HCT116 (cell line): ENCODE results near the gene OR5C1. TPM values are rescaled to one million over a fixed set of nuclear protein-coding genes. Genes with fewer than 3 reads are reported as not detected.

Experiments
- ATAC-seq: fragments of 200-7000 bp; cut with Tn5 transposase; 2 replicates; pipeline ENCODE4 v1.9.1; 2020; ENCODE audit warnings: mild to moderate bottlenecking, moderate library complexity
- BruUV-seq: library from RNA; stranded (reverse); fragments of 400-500 nt; replicated peaks from 2 replicates; lab custom pipeline; 2021; lab: Mats Ljungman, UMichigan
- CTCF ChIA-PET: fragments of 300-600 bp; sonication (Branson Sonifier 250); formaldehyde crosslinking; loops from one replicate; lab custom pipeline; 2021; ENCODE audit warnings: antibody characterized with exemption; lab: Charles Lee
- POLR2A ChIA-PET: fragments of 300-600, 350-600 bp; sonication (Branson Sonifier 250); formaldehyde crosslinking; loops from one replicate; lab custom pipeline; 2021; ENCODE audit warnings: antibody characterized with exemption; lab: Charles Lee
- RAD21 ChIA-PET, 2 experiments: fragments of 300-600 bp; sonication (Branson Sonifier 250); formaldehyde crosslinking; loops; one replicate each; lab custom pipeline; 2023; ENCODE audit warnings: low total read pairs in 2 of 2; ENCODE audit not compliant: uncharacterized antibody in 2 of 2, unreplicated experiment in 2 of 2, low non-redundant PET in 1 of 2; lab: Charles Lee
- DNase-seq: peaks from one replicate; pipeline ENCODE4 v3.0.0-alpha.2; 2010; ENCODE audit warnings: low read depth, low spot score
- H2AFZ ChIP-seq: fragments of 200-600 bp; shearing (Covaris generic), sonication (generic); 2 replicates; pipeline ENCODE4 v1.6.1; 2017; ENCODE audit warnings: low read depth, mixed run types, mixed read lengths, antibody characterized with exemption, low read length; ENCODE audit not compliant: poor library complexity, severe bottlenecking
- H3K27ac ChIP-seq: 2 replicates; pipeline ENCODE4 v1.5.1; 2012; ENCODE audit warnings: low read depth, low read length
- H3K27me3 ChIP-seq: fragments of 200-600 bp; sonication (generic); 2 replicates; pipeline ENCODE4 v1.6.1; 2016; ENCODE audit warnings: mixed run types, low read length, mixed read lengths; ENCODE audit not compliant: insufficient read depth
- H3K36me3 ChIP-seq, 2 experiments: fragments of 200-500 bp in 1 of 2; fragments of 200-600 bp in 1 of 2; sonication (Bioruptor generic) in 1 of 2; sonication (generic) in 1 of 2; 2 replicates each; pipeline versions ENCODE4 v1.5.1 to v1.6.1; 2014 to 2016; ENCODE audit warnings: low read length in 2 of 2, inconsistent platforms in 1 of 2, mixed read lengths in 1 of 2, mixed run types in 1 of 2; ENCODE audit not compliant: insufficient read depth in 2 of 2, control insufficient read depth in 1 of 2
- H3K4me1 ChIP-seq, 2 experiments: fragments of 200-600 bp in 1 of 2; sonication (generic) in 1 of 2; 2 replicates each; pipeline versions ENCODE4 v1.5.1 to v1.6.1; 2012 to 2017; ENCODE audit warnings: low read length in 2 of 2, inconsistent platforms in 1 of 2, mild to moderate bottlenecking in 1 of 2, mixed read lengths in 1 of 2, mixed run types in 1 of 2, moderate library complexity in 1 of 2; ENCODE audit not compliant: insufficient read depth in 2 of 2, control insufficient read depth in 1 of 2
- H3K4me2 ChIP-seq: fragments of 200-600 bp; sonication (generic); 2 replicates; pipeline ENCODE4 v1.6.1; 2017; ENCODE audit warnings: mixed run types, low read length, mixed read lengths
- H3K4me3 ChIP-seq, 2 experiments: fragments of 200-600 bp in 1 of 2; sonication (generic) in 1 of 2; replicated peaks in 1 of 2; 2 replicates each; pipeline ENCODE4 v1.5.1; 2011 to 2016; ENCODE audit warnings: low read length in 2 of 2, control low read depth in 1 of 2, low read depth in 1 of 2, mild to moderate bottlenecking in 1 of 2, mixed read lengths in 1 of 2, mixed run types in 1 of 2
- H3K79me2 ChIP-seq: fragments of 200-600 bp; sonication (generic); 2 replicates; pipeline ENCODE4 v1.6.1; 2017; ENCODE audit warnings: mild to moderate bottlenecking, mixed run types, low read length, moderate library complexity, mixed read lengths; ENCODE audit not compliant: insufficient read depth
- H3K9ac ChIP-seq: fragments of 200-600 bp; sonication (generic); 2 replicates; pipeline ENCODE4 v1.6.1; 2016; ENCODE audit warnings: low read length, mixed read lengths
- H3K9me2 ChIP-seq: fragments of 200-600 bp; sonication (generic), shearing (Covaris generic); 2 replicates; pipeline ENCODE4 v1.6.1; 2017; ENCODE audit warnings: mixed run types, mild to moderate bottlenecking, moderate library complexity; ENCODE audit not compliant: insufficient read depth
- H3K9me3 ChIP-seq, 2 experiments: fragments of 200-500 bp in 1 of 2; fragments of 200-600 bp in 1 of 2; sonication (Bioruptor generic) in 1 of 2; sonication (generic) in 1 of 2; 2 replicates each; pipeline ENCODE4 v1.6.1; 2014 to 2017; ENCODE audit warnings: low read length in 2 of 2, mixed read lengths in 2 of 2, inconsistent platforms in 1 of 2, low read depth in 1 of 2, mild to moderate bottlenecking in 1 of 2, mixed run types in 1 of 2, moderate library complexity in 1 of 2; ENCODE audit not compliant: control insufficient read depth in 1 of 2, insufficient read depth in 1 of 2
- H4K20me1 ChIP-seq: fragments of 200-600 bp; sonication (generic), shearing (Covaris generic); 2 replicates; pipeline ENCODE4 v1.6.1; 2017; ENCODE audit warnings: mixed run types, mild to moderate bottlenecking, moderate library complexity; ENCODE audit not compliant: insufficient read depth
- EZH2phosphoT487 ChIP-seq: fragments of 200-600 bp; IDR thresholded peaks from 2 replicates; pipeline ENCODE4 v1.6.1; 2018; ENCODE audit warnings: antibody characterized with exemption, borderline replicate concordance
- FOSL1 ChIP-seq: IDR thresholded peaks from 2 replicates; pipeline ENCODE4 v1.6.1; 2012; ENCODE audit warnings: low read depth
- RAD21 ChIP-seq: IDR thresholded peaks from 2 replicates; pipeline ENCODE4 v1.6.1; 2012; ENCODE audit warnings: low read depth, mild to moderate bottlenecking
- TCF7L2 ChIP-seq: IDR thresholded peaks from 2 replicates; pipeline ENCODE4 v1.7.0; 2011; ENCODE audit warnings: borderline replicate concordance, inconsistent platforms; ENCODE audit not compliant: insufficient read depth, insufficient read length; ENCODE audit errors: extremely low read depth
- ZNF274 ChIP-seq: fragments of 200-500 bp; sonication (Bioruptor generic); IDR thresholded peaks from 2 replicates; pipeline ENCODE4 v1.6.1; 2014; ENCODE audit warnings: mild to moderate bottlenecking, low read depth, low read length, inconsistent platforms
- intact Hi-C: fragments of 100-400 bp; cut with micrococcal nuclease; formaldehyde crosslinking; loops from 2 replicates; pipeline ENCODE4 v1.10.0; 2022
- total RNA-seq: library from RNA; stranded (reverse); gene quantifications from one replicate; pipeline ENCODE4 v1.2.1, GENCODE V29; 2021; ENCODE audit not compliant: unreplicated experiment
- TF ChIP-seq, protein P1 (sequence below): IDR thresholded peaks from 2 replicates; pipeline ENCODE4 v1.6.1; 2012

Gene OR5C1
- total RNA-seq, 1 experiment from 2014 or later: not detected

DNA sequence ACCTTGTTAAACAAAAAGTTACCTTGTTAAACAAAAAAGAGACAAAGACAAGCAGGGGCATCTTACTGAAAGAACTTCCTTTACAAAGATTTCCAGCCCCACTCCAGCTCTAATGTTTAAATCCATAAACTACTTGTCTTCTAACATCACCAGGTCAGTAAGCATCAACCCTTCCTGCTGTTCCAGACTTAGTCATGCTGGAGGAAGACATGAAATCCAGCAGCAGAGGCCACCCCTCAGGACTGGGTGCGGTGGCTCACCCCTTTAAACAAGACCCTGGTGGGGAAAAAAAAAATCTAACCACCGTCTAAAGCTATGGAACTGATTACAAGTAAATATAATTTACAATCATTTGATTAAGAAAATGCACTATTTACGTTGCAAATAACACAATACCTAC is 30.6 kb downstream of the OR5C1 start:
- Histone ChIP-seq H3K9ac (no peak overlapping the region), H3K27me3 (no peaks in the 10 kb centered on the region), H3K9me2 (no peaks in the 10 kb centered on the region), H3K4me2 (no peak overlapping the region), H3K27ac (no peak overlapping the region), H3K4me1 (peaks cover 4 to 10% of the 10 kb centered on the region in 2 experiments; a peak in 3 of 4 replicates), H3K4me3 (no peak overlapping the region), H3K9me3 (no peaks in the 10 kb centered on the region), H3K36me3 (peaks cover 10 to 13% of the 10 kb centered on the region in 2 experiments; a peak in 3 of 4 replicates), H4K20me1 (no peaks in the 10 kb centered on the region), H3K79me2 (peaks cover 4% of the 10 kb centered on the region; the same call in 1 of the 2 replicates), H2AFZ (no peak overlapping the region)
- no peak for DNase-seq
- CTCF ChIA-PET: interaction anchor here (0.5 to 2.5 kb wide), 3 partner anchors 9 to 355 kb away, joined by 3 to 7 read pairs (median 5); partner anchors contain the start of gene PDCL
- POLR2A ChIA-PET: no interaction called here
- RAD21 ChIA-PET: no interaction called here
- no TSS peak for BruUV-seq
- intact Hi-C loops: no loop called here
- TF ChIP-seq ZNF274: no peak
- TF ChIP-seq TCF7L2: no peak
- no peak for TF ChIP-seq RAD21
- no peak for TF ChIP-seq EZH2phosphoT487
- no peak for TF ChIP-seq FOSL1
- no peak for ATAC-seq

DNA sequence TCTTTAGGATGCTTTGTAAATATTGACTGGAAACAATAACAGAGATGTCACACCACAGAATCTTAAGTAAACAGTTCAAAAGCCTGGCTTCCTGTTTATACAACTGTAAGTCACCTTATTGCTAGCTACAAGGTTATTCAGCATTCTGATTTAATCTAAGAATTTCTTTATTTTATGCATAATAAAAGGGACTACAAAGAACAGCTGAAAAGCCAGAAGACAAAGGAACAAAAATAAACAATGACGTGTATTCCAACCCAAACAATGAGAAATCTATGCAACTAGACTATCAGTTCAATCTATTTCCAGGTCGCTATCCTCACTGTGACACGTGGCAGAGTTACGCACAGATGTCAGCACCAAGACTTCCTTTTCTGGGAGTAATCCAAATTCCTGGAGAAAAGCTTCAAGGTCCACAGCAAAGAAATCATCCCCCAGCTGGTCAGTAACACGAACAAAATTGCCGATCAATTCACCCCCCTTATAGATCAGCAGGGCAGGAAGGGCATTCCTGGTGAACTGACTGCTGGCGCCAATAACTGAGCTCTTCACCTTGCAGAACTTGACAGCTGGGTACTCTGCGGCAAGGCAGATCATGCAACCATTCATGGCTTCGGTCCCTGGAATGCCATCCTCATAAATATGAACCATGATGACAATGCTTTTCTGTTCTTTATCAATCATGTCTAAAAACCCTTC is 31.2 kb downstream of the OR5C1 start:
- no peak for ATAC-seq
- no peak for DNase-seq
- Histone ChIP-seq H3K9me2 (no peaks in the 10 kb centered on the region), H3K4me3 (no peak overlapping the region), H3K9ac (no peak overlapping the region), H3K4me1 (peaks cover 4 to 9% of the 10 kb centered on the region in 2 experiments; a peak in 3 of 4 replicates), H3K9me3 (no peaks in the 10 kb centered on the region)
- TF ChIP-seq ZNF274 (no peak), FOSL1 (no peak)
- TF ChIP-seq, protein P1, sequence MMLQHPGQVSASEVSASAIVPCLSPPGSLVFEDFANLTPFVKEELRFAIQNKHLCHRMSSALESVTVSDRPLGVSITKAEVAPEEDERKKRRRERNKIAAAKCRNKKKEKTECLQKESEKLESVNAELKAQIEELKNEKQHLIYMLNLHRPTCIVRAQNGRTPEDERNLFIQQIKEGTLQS: no peak
- TF ChIP-seq, all 23 proteins: peak for 0
- Histone ChIP-seq H2AFZ (no peak overlapping the region), H3K27me3 (no peaks in the 10 kb centered on the region), H3K4me2 (no peak overlapping the region), H4K20me1 (no peaks in the 10 kb centered on the region), H3K79me2 (peaks cover 9% of the 10 kb centered on the region; the same call in 1 of the 2 replicates), H3K27ac (no peak overlapping the region), H3K36me3 (peaks cover 10 to 13% of the 10 kb centered on the region in 2 experiments; a peak in 3 of 4 replicates)
- no TSS peak for BruUV-seq
- ChIA-PET POLR2A (no interaction called here), RAD21 (no interaction called here), CTCF (interaction anchor here (0.5 to 1.8 kb wide), 2 partner anchors 8 to 187 kb away, joined by 3 to 5 read pairs; partner anchors contain the start of gene PDCL)
- intact Hi-C loops: no loop called here
